Esophagus muscularis mucosa (tissue), 4 donors: ENCODE results near the gene DTNBP1. TPM values are rescaled to one million over a fixed set of nuclear protein-coding genes. Genes with fewer than 3 reads are reported as not detected.

Experiments used
- DNase-seq: peaks from one replicate; pipeline ENCODE4 v3.0.0-alpha.2; 2017; ENCODE audit errors: extremely low spot score
- H3K27ac ChIP-seq, 4 donors: fragments of 200-600 bp; sonication (generic); replicated peaks in 1 of 4; 1 replicate in 3 of 4; 2 replicates in 1 of 4; pipeline ENCODE4 v1.5.1; 2016 to 2019; ENCODE audit warnings: mild to moderate bottlenecking in 1 of 4
- H3K27me3 ChIP-seq, 4 donors: fragments of 200-600 bp; sonication (generic); one replicate each; pipeline versions ENCODE4 v1.5.1 to v1.6.0; 2016 to 2019
- H3K36me3 ChIP-seq, 4 donors: fragments of 200-600 bp; sonication (generic); one replicate each; pipeline ENCODE4 v1.5.1; 2016 to 2019
- H3K4me1 ChIP-seq, 4 donors: fragments of 200-600 bp; sonication (generic); one replicate each; pipeline ENCODE4 v1.5.1; 2016 to 2019
- H3K4me3 ChIP-seq, 4 donors: fragments of 200-600 bp; sonication (generic); 1 replicate in 2 of 4; 2 replicates in 2 of 4; pipeline ENCODE4 v1.5.1; 2016 to 2019; ENCODE audit warnings: mild to moderate bottlenecking in 4 of 4, moderate library complexity in 1 of 4
- H3K9me3 ChIP-seq, 4 donors: fragments of 200-600 bp; sonication (generic); 1 replicate in 3 of 4; 2 replicates in 1 of 4; pipeline ENCODE4 v1.5.1; 2016 to 2019
- CTCF ChIP-seq, 3 experiments: fragments of 200-600 bp in 2 of 3; fragments of 450-650 bp in 1 of 3; sonication (generic) in 2 of 3; IDR thresholded peaks; one replicate each; pipeline ENCODE4 v1.5.1; 2017 to 2019; ENCODE audit warnings: antibody characterized with exemption in 3 of 3, mild to moderate bottlenecking in 2 of 3, moderate library complexity in 1 of 3
- EP300 ChIP-seq: sonication (generic); formaldehyde crosslinking; IDR thresholded peaks from one replicate; pipeline ENCODE4 v1.6.1; 2017; ENCODE audit warnings: antibody characterized with exemption
- POLR2A ChIP-seq: fragments of 450-650 bp; IDR thresholded peaks from one replicate; pipeline ENCODE4 v1.6.1; 2017; ENCODE audit warnings: antibody characterized with exemption, moderate library complexity, mild to moderate bottlenecking, low read depth
- POLR2AphosphoS5 ChIP-seq, 2 donors: sonication (generic); formaldehyde crosslinking; IDR thresholded peaks; one replicate each; pipeline ENCODE4 v1.6.1; 2017; ENCODE audit warnings: antibody characterized with exemption in 2 of 2
- WGBS: methylation state at CpG from one replicate; pipeline ENCODE4 v1.1.5; 2018; 5-methylcytosine and 5-hydroxymethylcytosine counted together
- intact Hi-C: fragments of 100-400 bp; cut with DNase I; formaldehyde crosslinking; loops from one replicate; pipeline ENCODE4 v1.15.1; 2023
- total RNA-seq, 4 donors: library from RNA; depleted of rRNA; stranded (reverse); fragments of >200 nt; gene quantifications; one replicate each; pipeline versions ENCODE4 v1.1.0 to v1.2.1, GENCODE V29; 2016

DTNBP1 gene
- total RNA-seq, 4 donors from 2014 or later, result 18.3 to 26.8 (median 25.4) TPM

GRCh38 chr6:15500078-15500740 is 162.6 kb downstream of the DTNBP1 start:
- Histone ChIP-seq H3K4me1 (peaks cover 41 to 50% (median 46%) of the 10 kb centered on the region in 4 donors), H3K27ac (no peak overlapping the region), H3K36me3 (peaks cover 0 to 48% (median 24%) of the 10 kb centered on the region in 4 donors), H3K9me3 (no peaks in the 10 kb centered on the region), H3K4me3 (no peak overlapping the region), H3K27me3 (no peaks in the 10 kb centered on the region)
- no peak for DNase-seq
- TF ChIP-seq EP300 (no peak), POLR2AphosphoS5 (IDR thresholded peaks at IDR 0.05) (no peak), CTCF (IDR thresholded peaks at IDR 0.05) (no peak), POLR2A (no peak)
- intact Hi-C loops, result no loop called here
- 91% methylated on average over 16 of the region's 16 CpGs for WGBS

- no peak for DNase-seq
- intact Hi-C loops, result no loop called here
- H3K36me3 ChIP-seq, result peaks cover 0 to 48% (median 24%) of the 10 kb centered on the region in 4 donors
- WGBS, result 98% methylated on average over 9 of the region's 9 CpGs
- no peak overlapping the region for H3K4me3 ChIP-seq
- no peaks in the 10 kb centered on the region for H3K9me3 ChIP-seq
- no peak for TF ChIP-seq CTCF (IDR thresholded peaks at IDR 0.05)
- TF ChIP-seq POLR2A, result no peak
- TF ChIP-seq EP300, result no peak
- no peak for TF ChIP-seq POLR2AphosphoS5 (IDR thresholded peaks at IDR 0.05)
- no peak overlapping the region for H3K27ac ChIP-seq
- peaks cover 41 to 49% (median 44%) of the 10 kb centered on the region in 4 donors for H3K4me1 ChIP-seq
- H3K27me3 ChIP-seq, result no peaks in the 10 kb centered on the region
Measured at GRCh38 chr6:15499591-15499990, 163.2 kb downstream of the DTNBP1 start.

- no peaks in the 10 kb centered on the region for H3K9me3 ChIP-seq
- WGBS, result 97% methylated on average over 12 of the region's 12 CpGs
- no peak for DNase-seq
- H3K4me1 ChIP-seq, result peaks cover 36 to 45% (median 40%) of the 10 kb centered on the region in 4 donors
- peaks cover 0 to 48% (median 24%) of the 10 kb centered on the region in 4 donors for H3K36me3 ChIP-seq
- no peak for TF ChIP-seq POLR2A
- TF ChIP-seq CTCF (IDR thresholded peaks at IDR 0.05), result no peak
- TF ChIP-seq EP300, result no peak
- no peak for TF ChIP-seq POLR2AphosphoS5 (IDR thresholded peaks at IDR 0.05)
- H3K27me3 ChIP-seq, result no peaks in the 10 kb centered on the region
- intact Hi-C loops, result no loop called here
- H3K4me3 ChIP-seq, result no peak overlapping the region
- H3K27ac ChIP-seq, result no peak overlapping the region
Measured at GRCh38 chr6:15499125-15499524, 163.7 kb downstream of the DTNBP1 start.

GRCh38 chr6:15498640-15499039 is 164.2 kb downstream of the DTNBP1 start:
- Histone ChIP-seq H3K4me1 (peaks cover 31 to 41% (median 37%) of the 10 kb centered on the region in 4 donors), H3K36me3 (peaks cover 0 to 48% (median 24%) of the 10 kb centered on the region in 4 donors), H3K27me3 (no peaks in the 10 kb centered on the region), H3K27ac (no peak overlapping the region), H3K4me3 (no peak overlapping the region), H3K9me3 (no peaks in the 10 kb centered on the region)
- TF ChIP-seq POLR2AphosphoS5 (IDR thresholded peaks at IDR 0.05) (no peak), EP300 (no peak), POLR2A (no peak), CTCF (IDR thresholded peaks at IDR 0.05) (no peak)
- intact Hi-C loops, result no loop called here
- WGBS, result 92% methylated on average over 12 of the region's 12 CpGs
- no peak for DNase-seq
